Stimulated activated CD4-positive, alpha-beta T cell treated with anti-CD3 and anti-CD28 coated beads, Interleukin-4, amount 100 ng/mL, for 1 hour (primary cell): Measurements from ENCODE around the gene MAP2K2.

Experiments
- DNase-seq: peaks from one replicate; pipeline ENCODE4 v3.0.0-alpha.2; 2020

The MAP2K2 gene

DNA sequence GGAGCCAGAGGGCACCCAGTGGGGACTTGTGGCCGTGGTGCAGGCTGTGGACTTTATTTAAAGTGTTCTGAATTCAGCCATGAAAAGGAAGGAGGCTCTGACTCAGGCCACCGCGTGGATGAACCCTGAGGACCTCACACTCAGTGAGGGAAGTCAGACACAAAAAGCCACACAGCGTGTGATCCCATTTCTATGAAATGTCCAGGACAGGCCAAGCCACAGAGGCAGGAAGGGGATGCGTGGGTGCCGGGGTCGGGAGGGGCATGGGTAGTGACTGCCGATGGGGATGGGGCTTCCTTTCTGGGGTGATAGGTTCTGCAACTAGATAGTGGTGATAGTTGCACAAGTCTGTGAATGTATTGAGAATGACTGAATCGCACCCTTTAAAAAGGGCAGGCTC is 48.5 kb downstream of the MAP2K2 start:
- no peak for DNase-seq

DNA sequence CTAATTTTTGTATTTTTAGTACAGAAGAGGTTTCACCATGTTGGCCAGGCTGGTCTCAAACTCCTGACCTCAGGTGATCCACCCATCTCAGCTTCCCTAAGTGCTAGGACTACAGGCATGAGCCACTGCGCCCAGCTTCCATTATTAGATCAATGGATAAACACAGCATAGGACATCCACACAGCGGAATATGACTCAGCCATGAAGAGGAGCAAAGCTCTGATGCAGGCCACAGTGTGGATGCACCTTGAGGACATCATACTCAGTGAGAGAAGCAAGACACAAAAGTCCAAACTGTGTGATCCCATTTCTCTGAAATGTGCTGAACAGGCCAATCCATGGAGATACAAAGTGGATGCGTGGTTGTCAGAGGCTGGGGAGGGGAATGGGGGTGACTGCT is 52.3 kb downstream of the MAP2K2 start:
- DNase-seq: no peak

- DNase-seq: peak; percentile 42
These were observed 54.5 kb downstream of the MAP2K2 start for GRCh38 chr19:4069331-4069959.

- no peak for DNase-seq
These were observed 55.6 kb downstream of the MAP2K2 start for GRCh38 chr19:4068047-4068966.

DNA sequence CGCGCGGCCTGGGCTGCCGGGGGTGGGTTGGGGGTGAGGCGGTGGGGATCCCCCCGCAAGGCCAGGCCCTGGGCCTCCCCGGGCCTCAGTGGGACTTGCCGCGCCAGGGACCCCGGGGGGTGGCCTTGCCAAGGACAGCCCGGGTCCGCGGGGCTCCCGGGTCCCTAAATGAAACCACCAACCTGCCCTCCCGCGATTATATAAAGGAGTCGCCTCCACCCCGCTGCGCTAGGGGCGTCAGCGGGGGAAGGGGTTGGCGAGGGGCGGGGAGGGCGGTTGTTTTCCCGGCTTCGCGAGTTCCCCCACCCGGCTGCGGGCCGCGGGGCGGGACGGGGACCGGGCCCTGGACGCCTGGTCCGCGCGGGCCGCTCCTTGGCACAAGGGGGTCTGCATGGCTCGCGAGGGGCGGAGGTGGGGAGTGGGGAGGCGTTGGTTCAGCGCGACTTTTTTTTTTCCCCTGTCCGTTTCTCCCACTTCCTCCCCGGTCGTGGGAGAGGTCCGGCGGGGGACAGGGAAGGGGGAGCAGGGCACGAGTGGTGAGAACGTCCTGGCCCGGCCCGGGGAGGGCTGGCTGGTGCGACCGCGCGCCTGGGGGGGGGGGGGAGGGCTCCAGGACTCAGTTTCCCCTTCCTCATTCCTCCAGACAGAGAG is 56.4 kb downstream of the MAP2K2 start:
- DNase-seq: no peak

DNA sequence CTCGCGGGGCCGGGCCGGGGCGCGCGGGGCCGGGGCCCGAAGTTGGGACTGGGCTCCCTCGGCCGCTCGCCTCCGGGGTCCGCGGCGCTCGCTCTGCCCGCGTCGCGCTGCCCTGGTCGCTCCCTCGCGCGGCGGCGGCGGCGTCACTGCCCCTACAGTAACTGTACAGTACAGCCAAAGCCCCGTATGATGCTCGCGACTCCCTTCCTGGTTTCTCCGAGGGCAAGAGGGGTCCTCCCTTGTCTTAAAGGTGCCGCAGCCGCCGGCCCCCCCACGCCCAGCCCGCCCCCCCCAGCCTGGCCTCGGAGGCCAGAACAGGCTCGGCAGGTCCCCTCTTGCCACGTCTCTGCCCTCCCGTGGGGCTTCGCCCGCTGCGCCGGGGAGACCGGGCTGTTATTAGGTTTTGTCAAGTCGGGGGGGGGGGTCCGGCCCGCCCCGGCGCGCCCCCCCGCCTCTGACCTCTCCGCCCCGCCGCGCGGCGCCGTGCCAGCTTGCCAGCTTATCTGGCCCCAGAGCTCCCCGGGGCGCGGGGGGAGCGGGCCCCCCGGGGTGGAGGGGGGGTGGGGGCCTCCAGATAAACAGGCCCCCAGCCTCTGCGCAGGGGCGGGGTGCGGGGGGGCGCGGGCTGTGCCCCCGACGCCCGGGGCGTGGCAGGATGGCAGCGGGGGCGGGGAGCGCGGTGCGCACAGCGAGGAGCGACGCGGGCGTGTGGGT is 57.1 kb downstream of the MAP2K2 start, which contains the start of gene ZBTB7A:
TSS of gene ZBTB7A (minus strand) at position 218 of the 714 bp plus-strand sequence. CDS start 11,667 bp downstream, outside the sequence.
- DNase-seq: peak; percentile 72

- DNase-seq: peak; percentile 60
These were observed 57.7 kb downstream of the MAP2K2 start for GRCh38 chr19:4066176-4066606.

DNA sequence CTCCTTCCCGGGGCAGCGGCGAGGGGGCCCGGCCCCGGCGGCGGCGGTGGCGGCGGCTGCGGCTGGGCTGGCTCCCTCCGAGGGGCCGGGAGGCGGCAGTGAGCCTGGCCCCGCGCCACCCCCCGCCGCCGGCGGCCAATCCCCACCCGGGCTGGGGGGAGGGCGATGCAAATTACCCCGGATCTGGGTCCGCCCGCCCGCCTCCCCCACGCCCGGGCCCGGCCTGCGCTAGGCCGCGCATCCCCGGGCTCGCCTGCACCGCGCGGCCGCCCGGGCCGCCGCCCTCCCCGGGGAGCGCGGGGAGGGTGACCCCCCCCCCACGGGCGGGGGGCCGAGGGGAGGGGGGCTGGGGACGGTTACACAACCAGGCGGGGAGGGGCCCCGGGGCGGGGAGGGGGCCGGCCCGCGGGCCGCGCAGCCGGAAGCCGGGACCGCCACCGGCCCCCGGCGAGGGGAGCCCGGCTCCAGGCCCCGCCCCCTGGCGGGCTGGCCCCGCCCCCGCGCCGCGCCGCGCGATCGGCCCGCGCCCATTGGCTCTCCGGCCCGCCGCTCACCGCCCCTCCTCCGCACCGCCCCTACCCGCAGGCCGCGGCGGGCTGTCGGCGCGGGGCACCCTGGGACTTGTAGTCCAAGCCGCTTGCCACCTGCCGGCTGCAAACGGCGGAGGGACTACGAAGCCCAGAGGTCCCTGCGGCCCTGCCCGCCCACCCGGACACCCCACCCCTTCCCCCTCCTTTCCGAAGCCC is 58.3 kb downstream of the MAP2K2 start:
- peak; percentile 97 for DNase-seq

DNA sequence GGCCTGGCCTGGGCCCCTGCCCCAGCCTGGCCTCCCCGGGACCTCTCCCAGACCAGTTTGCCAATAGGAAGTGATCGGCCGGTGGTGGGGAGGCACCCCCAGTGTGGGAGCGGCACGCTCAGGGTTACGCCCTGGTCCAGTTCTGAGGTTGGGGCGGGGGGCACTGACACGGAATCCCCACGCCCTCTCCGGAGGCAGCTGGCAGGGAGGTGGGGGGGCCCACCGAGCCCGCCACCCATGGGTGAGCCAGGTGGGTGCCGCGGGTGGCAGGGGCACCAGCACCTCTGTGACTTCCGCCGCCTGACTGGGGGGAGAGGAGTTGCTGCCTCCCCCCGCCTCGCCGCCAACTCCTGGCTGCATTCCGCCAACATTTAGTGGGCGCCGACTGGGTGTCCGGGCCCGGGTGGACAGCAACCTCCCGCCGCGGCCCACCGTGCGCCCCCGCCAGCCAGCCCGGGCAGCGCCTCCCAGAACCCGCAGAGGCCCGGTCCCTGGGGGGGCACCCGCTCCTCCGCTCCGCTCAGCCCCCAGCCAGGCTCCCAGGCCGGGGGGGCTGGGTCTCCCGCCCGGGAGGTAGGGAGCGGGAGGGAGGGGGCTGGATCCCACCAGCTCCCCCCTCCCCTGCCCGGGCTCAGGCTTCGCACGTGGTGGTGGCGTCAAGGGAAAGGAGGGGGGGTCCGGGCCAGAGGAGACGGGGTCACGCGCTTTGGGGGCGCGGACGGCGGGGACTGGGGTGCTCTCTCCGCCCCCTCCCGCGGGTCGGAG is 59.2 kb downstream of the MAP2K2 start:
- DNase-seq: peak; percentile 49

- DNase-seq: no peak
These were observed 59.8 kb downstream of the MAP2K2 start for GRCh38 chr19:4064149-4064495.

- no peak for DNase-seq
These were observed 60.4 kb downstream of the MAP2K2 start for GRCh38 chr19:4063369-4064148.

DNA sequence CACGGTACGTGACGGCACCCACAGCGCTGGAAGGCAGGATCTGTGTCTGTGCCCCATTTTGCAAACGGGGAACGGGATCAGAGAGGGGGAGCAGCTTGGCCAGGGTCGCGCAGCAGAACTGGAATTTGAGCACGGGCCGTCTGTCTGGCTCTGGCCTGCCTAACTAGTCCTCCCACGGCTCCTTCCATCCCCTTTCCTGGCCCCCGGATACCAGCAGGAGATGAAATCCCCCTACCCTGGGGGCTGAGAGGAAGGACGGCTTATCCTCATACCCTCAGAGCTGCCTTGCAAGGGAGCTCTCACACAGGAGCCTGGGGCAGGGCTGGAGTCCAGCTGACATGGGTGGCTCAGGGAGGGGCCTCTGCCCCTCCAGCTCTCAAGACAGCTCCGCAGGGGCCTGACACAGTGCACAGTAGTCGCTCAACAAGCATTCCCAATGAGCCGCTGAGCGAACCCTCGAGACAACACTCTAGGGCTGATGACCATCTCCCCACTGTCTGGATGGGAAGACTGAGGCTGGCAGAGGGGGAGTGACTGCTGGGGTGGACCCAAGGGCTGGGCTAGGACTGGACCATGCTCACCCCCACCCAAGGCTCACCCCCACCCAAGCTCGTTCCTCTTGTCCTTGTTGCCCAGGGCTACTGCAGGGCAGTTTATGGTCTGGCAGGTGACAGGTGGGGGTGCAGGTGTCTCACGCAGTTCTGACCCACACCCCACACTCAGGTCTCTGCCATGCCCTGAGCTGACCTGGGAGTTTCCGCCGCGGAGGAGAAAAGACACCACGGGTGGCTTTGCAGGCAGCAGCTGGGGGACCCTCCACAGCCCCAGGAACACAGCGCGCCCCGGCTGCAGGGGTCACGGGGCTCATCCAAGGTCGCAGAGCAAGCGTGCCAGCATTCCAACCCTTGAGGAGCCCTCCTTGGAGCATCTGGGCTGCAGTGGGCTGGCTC is 61.2 kb downstream of the MAP2K2 start:
- no peak for DNase-seq

DNA sequence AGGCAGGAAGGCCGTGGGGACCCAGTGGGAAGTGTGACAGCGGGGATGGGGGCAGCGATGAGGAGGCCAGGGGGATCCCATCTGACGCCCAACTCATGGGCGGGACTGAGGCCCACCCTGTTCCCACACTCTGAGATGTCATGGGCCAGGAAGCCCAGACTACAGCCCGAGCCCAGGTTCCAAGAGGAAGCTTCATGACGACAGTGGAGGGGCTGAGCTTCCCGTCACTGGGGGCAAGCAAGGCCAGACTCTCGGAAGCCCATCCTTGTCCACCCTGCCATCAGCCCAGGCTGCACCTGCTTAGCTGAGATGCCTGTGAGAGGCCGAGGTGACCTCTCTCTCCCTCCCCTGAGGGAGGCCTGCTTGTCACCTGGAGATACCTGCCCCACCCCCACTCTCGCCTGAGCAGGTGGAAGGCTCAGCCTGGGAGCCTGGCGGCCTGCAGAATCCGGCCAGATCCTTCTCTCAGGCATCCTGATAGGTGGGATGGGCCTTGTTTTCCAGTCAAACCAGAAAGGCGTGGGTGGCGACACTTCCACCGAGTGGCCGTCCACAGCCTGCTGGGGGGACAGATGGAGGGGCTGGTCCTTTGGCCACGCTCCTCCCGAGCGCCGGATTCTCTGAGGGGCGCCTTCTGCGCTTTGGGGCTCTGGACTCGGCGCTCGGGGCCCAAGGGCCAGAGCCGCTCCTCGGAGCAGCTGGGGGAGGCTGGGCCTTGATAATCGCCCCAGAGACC is 62.1 kb downstream of the MAP2K2 start:
- DNase-seq: no peak

DNA sequence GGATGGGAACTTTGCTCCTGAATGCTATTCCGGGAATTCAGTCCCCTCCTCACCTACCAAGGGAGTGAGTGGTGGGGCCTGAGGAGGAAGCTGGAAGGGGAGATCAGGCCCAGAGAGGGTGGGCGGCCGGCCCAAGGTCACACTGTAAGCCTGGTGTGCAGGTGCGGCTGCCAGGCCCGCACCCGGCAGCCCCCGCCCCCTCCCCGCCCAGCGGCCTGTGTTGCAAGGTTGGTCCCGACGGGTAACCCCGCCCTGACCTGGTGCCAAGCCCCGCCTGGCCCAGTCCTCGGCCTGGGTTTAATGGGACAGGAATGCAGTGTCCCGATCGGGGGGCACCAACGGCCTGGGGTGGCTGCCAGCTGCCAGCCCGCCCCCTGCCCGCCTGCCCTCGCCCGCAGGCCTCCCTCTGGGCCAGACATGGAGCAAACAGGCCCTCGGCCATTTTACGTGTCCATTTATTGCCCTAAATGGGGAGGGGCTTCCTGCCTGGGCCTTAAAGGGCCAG is 62.7 kb downstream of the MAP2K2 start:
- DNase-seq: no peak

- no peak for DNase-seq
These were observed 63.2 kb downstream of the MAP2K2 start for GRCh38 chr19:4060621-4061177.

DNA sequence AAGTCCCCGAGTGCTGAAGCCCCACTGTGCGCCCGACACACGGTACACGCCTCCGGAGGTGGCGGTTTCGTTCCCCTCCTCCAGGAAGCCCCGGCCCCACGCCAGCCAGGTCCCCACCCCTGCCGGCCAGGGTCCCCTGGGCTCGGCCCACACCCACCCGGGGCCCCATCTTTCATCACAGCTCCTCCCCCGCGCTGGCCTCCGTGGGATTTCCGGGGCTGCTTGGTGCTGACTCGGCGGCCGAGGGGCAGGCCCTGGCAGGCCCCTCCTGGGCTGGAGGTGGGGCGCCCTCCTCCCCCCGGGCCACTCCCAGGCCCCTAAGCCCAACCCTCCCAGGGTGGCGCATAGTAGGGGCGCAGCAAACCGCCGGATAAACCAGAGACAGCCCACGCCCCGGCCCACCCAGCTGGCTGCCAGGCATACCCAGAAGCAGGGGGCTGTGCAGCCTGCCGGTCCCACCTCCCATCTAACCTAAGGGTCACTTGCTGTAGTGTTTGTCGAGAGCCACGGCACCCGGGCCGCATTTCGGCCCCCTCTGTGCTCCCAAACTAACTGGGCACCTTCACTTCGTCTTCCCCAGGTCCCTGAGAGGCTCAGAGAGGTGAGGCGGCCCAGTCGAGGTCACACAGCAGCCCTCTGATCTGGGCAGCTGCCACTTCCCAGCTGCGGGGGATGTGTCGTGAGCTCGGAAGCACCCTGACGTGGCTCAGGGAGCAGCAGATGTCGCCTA is 63.9 kb downstream of the MAP2K2 start:
- peak; percentile 56 for DNase-seq

GRCh38 chr19:4059453-4059871 is 64.5 kb downstream of the MAP2K2 start:
- no peak for DNase-seq
